IMR-90 (cell line): Measurements from ENCODE around the gene MXRA8. TPM values are rescaled to one million over a fixed set of nuclear protein-coding genes. Genes with fewer than 3 reads are reported as not detected.

Source experiments
- ATAC-seq: fragments of 200-7000 bp; cut with Tn5 transposase; 2 replicates; pipeline ENCODE4 v1.9.1; 2020; ENCODE audit warnings: low read depth, mild to moderate bottlenecking, moderate library complexity
- BruUV-seq: library from RNA; stranded (reverse); fragments of 400-500 nt; replicated peaks from 2 replicates; lab custom pipeline; 2021; lab: Mats Ljungman, UMichigan
- CTCF ChIA-PET: fragments of 300-600 bp; formaldehyde crosslinking; extraction: SDS; loops from one replicate; lab custom pipeline; 2021; ENCODE audit warnings: antibody characterized with exemption; lab: Yijun Ruan, JAX
- POLR2A ChIA-PET: fragments of 300-600 bp; sonication (Branson Sonifier 250); formaldehyde crosslinking; loops from one replicate; lab custom pipeline; 2022; ENCODE audit warnings: antibody characterized with exemption; ENCODE audit not compliant: unreplicated experiment; lab: Charles Lee
- DNase-seq: peaks from one replicate; pipeline ENCODE4 v3.0.0; 2013
- H2AFZ ChIP-seq: replicated peaks from 2 replicates; pipeline ENCODE3; 2013; ENCODE audit warnings: low read length, mild to moderate bottlenecking; ENCODE audit not compliant: poor library complexity
- H2AK5ac ChIP-seq: 2 replicates; pipeline ENCODE4 v1.6.1; 2013; ENCODE audit warnings: low read depth, low read length, inconsistent platforms
- H2AK9ac ChIP-seq: replicated peaks from 2 replicates; pipeline ENCODE3; 2013; ENCODE audit warnings: mild to moderate bottlenecking, low read depth, low read length, moderate library complexity; ENCODE audit not compliant: poor library complexity
- H2BK120ac ChIP-seq: 2 replicates; pipeline ENCODE4 v1.6.1; 2013; ENCODE audit warnings: low read depth, low read length, inconsistent platforms
- H2BK15ac ChIP-seq: 3 replicates; pipeline ENCODE4 v1.6.1; 2013; ENCODE audit warnings: low read depth, low read length, inconsistent platforms
- H2BK20ac ChIP-seq: 2 replicates; pipeline ENCODE4 v1.6.1; 2013; ENCODE audit warnings: low read depth, mild to moderate bottlenecking, inconsistent platforms, low read length, moderate library complexity
- H2BK5ac ChIP-seq: 2 replicates; pipeline ENCODE4 v1.6.1; 2013; ENCODE audit warnings: mild to moderate bottlenecking, low read depth, low read length, inconsistent platforms; ENCODE audit not compliant: poor library complexity, severe bottlenecking
- H3K14ac ChIP-seq: replicated peaks from 2 replicates; pipeline ENCODE4 v1.6.1; 2013; ENCODE audit warnings: low read depth, low read length, inconsistent platforms
- H3K18ac ChIP-seq: 2 replicates; pipeline ENCODE4 v1.6.1; 2013; ENCODE audit warnings: low read depth, low read length, control low read depth
- H3K23ac ChIP-seq: 2 replicates; pipeline ENCODE4 v1.6.1; 2013; ENCODE audit warnings: low read depth, low read length, inconsistent platforms
- H3K27ac ChIP-seq: 2 replicates; pipeline ENCODE4 v1.5.1; 2013; ENCODE audit warnings: mild to moderate bottlenecking, control low read depth, low read length; ENCODE audit not compliant: insufficient read depth
- H3K27me3 ChIP-seq: 2 replicates; pipeline ENCODE4 v1.6.1; 2013; ENCODE audit warnings: low read length; ENCODE audit not compliant: control insufficient read depth, insufficient read depth
- H3K36me3 ChIP-seq: 2 replicates; pipeline ENCODE4 v1.6.1; 2013; ENCODE audit warnings: low read length, mixed read lengths; ENCODE audit not compliant: control insufficient read depth, insufficient read depth
- H3K4ac ChIP-seq: 2 replicates; pipeline ENCODE4 v1.6.1; 2013; ENCODE audit warnings: low read depth, low read length, inconsistent platforms
- H3K4me1 ChIP-seq: 2 replicates; pipeline ENCODE4 v1.6.1; 2013; ENCODE audit warnings: low read length, mixed read lengths; ENCODE audit not compliant: control insufficient read depth, insufficient read depth
- H3K4me2 ChIP-seq: 2 replicates; pipeline ENCODE4 v1.6.1; 2013; ENCODE audit warnings: low read depth, mild to moderate bottlenecking, control low read depth, low read length, moderate library complexity
- H3K4me3 ChIP-seq: 2 replicates; pipeline ENCODE4 v1.5.1; 2013; ENCODE audit warnings: low read depth, mild to moderate bottlenecking, control low read depth, low read length, moderate library complexity; ENCODE audit not compliant: insufficient read depth
- H3K56ac ChIP-seq: 2 replicates; pipeline ENCODE4 v1.6.1; 2013; ENCODE audit warnings: low read length, inconsistent platforms; ENCODE audit not compliant: insufficient read depth; ENCODE audit errors: extremely low read depth
- H3K79me1 ChIP-seq, 2 experiments: 2 replicates each; pipeline ENCODE4 v1.6.1; 2013; ENCODE audit warnings: low read length in 2 of 2, inconsistent platforms in 1 of 2, low read depth in 1 of 2
- H3K9ac ChIP-seq: 2 replicates; pipeline ENCODE4 v1.6.1; 2013; ENCODE audit warnings: low read depth, low read length, control low read depth
- H3K9me1 ChIP-seq: 2 replicates; pipeline ENCODE4 v1.6.1; 2013; ENCODE audit warnings: low read length, inconsistent platforms; ENCODE audit not compliant: insufficient read depth
- H3K9me3 ChIP-seq: 2 replicates; pipeline ENCODE4 v1.6.1; 2013; ENCODE audit warnings: low read length; ENCODE audit not compliant: control insufficient read depth, insufficient read depth
- H4K20me1 ChIP-seq: 2 replicates; pipeline ENCODE4 v1.6.1; 2013; ENCODE audit warnings: low read length, inconsistent platforms; ENCODE audit not compliant: insufficient read depth
- H4K5ac ChIP-seq: 2 replicates; pipeline ENCODE4 v1.6.1; 2013; ENCODE audit warnings: mild to moderate bottlenecking, low read depth, low read length, control low read depth
- H4K8ac ChIP-seq, 2 experiments: 2 replicates each; pipeline ENCODE4 v1.6.1; 2013; ENCODE audit warnings: low read depth in 2 of 2, low read length in 2 of 2, control low read depth in 1 of 2, inconsistent platforms in 1 of 2
- H4K91ac ChIP-seq: 2 replicates; pipeline ENCODE4 v1.6.1; 2013; ENCODE audit warnings: low read depth, low read length, inconsistent platforms; ENCODE audit not compliant: insufficient read depth
- ELK1 ChIP-seq: fragments of 150-350 bp; IDR thresholded peaks from 2 replicates; pipeline ENCODE4 v1.6.1; 2016; ENCODE audit warnings: low read depth, mild to moderate bottlenecking, low read length, moderate library complexity, borderline replicate concordance
- FOS ChIP-seq: fragments of 150-350 bp; IDR thresholded peaks from 2 replicates; pipeline ENCODE4 v1.6.1; 2016; ENCODE audit warnings: low read depth, low read length
- MAFK ChIP-seq: IDR thresholded peaks from 2 replicates; pipeline ENCODE4 v1.6.1; 2012; ENCODE audit warnings: low read depth, low read length, improper control_type of control experiment
- MXI1 ChIP-seq: IDR thresholded peaks from 2 replicates; pipeline ENCODE4 v1.6.1; 2012; ENCODE audit warnings: low read depth, mild to moderate bottlenecking, low read length, moderate library complexity, borderline replicate concordance
- POLR2A ChIP-seq: IDR thresholded peaks from 2 replicates; pipeline ENCODE4 v1.6.1; 2012; ENCODE audit warnings: mild to moderate bottlenecking, low read depth, low read length
- RAD21 ChIP-seq: IDR thresholded peaks from 2 replicates; pipeline ENCODE4 v1.6.1; 2012; ENCODE audit warnings: low read length, improper control_type of control experiment
- SMC3 ChIP-seq: fragments of 150-350 bp; IDR thresholded peaks from 2 replicates; pipeline ENCODE4 v1.6.1; 2016; ENCODE audit warnings: low read depth, mild to moderate bottlenecking, antibody characterized with exemption, low read length, moderate library complexity
- WGBS, 2 experiments: methylation state at CpG; one replicate each; pipeline versions ENCODE4 v1.1.5 to v1.1.7; 2013; ENCODE audit warnings: missing lambda C conversion rate in 2 of 2; ENCODE audit not compliant: insufficient read length in 1 of 2; ENCODE audit errors: extremely low coverage in 2 of 2; 5-methylcytosine and 5-hydroxymethylcytosine counted together
- dilution Hi-C: fragments of 300-500 bp; cut with HindIII; formaldehyde crosslinking; loops from one replicate; pipeline ENCODE4 v1.14.3; 2018; ENCODE audit warnings: low sequenced_read_pairs; ENCODE audit not compliant: unreplicated experiment
- in situ Hi-C: fragments of 300-500 bp; cut with MboI; formaldehyde crosslinking; loops from 3 replicates; pipeline ENCODE4 v1.14.3; 2019; ENCODE audit warnings: low sequenced_read_pairs, inconsistent platforms, mixed read lengths
- intact Hi-C: fragments of 100-400 bp; cut with micrococcal nuclease; formaldehyde crosslinking; loops from 2 replicates; pipeline ENCODE4 v1.10.0; 2022
- polyA plus RNA-seq, 3 experiments: library from polyadenylated mRNA; depleted of rRNA; stranded (reverse); fragments of >200 nt; gene quantifications; 2 replicates each; pipeline ENCODE4 v1.2.3, GENCODE V29; 2012; ENCODE audit warnings: low replicate concordance in 1 of 3
- total RNA-seq: library from RNA; depleted of rRNA; stranded (reverse); fragments of >200 nt; gene quantifications from 2 replicates; pipeline ENCODE4 v1.2.3, GENCODE V29; 2012

Gene MXRA8
- total and polyA plus RNA-seq, 2 of the 4 experiments (the other 2 are of a cell fraction), result 92.5 to 469 TPM

- POLR2A ChIA-PET, result no interaction called here
- no peaks in the 10 kb centered on the region for H3K9me3 ChIP-seq
These were observed 29.0 kb upstream of the MXRA8 start for GRCh38 chr1:1387098-1388077.

More at GRCh38 chr1:1387098-1388077, 29.0 kb upstream of the MXRA8 start:
- no peak overlapping the region for H2BK15ac ChIP-seq
- TF ChIP-seq POLR2A (no peak), SMC3 (no peak), ELK1 (no peak), MAFK (no peak), RAD21 (no peak), MXI1 (no peak), FOS (no peak)
- no peak overlapping the region for H4K5ac ChIP-seq
- H4K20me1 ChIP-seq, result peaks cover 9% of the 10 kb centered on the region; the same call in 1 of the 2 replicates
- H2AK5ac ChIP-seq, result no peak overlapping the region
- H3K9ac ChIP-seq, result no peak overlapping the region
- WGBS, 2 experiments, result 97% methylated on average over 32 of the region's 50 CpGs; no CpG with 5 or more reads in 1 of the 2 experiments
- H3K18ac ChIP-seq, result no peak overlapping the region
- ATAC-seq (no peak), DNase-seq (no peak)
- no peak overlapping the region for H2AK9ac ChIP-seq
- H2AFZ ChIP-seq, result no peak overlapping the region
- no peak overlapping the region for H3K4ac ChIP-seq
- no peaks in the 10 kb centered on the region for H3K27me3 ChIP-seq
- dilution Hi-C loops (no loop called here), in situ Hi-C loops (no loop called here), intact Hi-C loops (no loop called here)
- no peak overlapping the region for H4K91ac ChIP-seq
- CTCF ChIA-PET, result no interaction called here
- peaks cover 16 to 38% of the 10 kb centered on the region in 2 experiments for H3K79me1 ChIP-seq
- no peak overlapping the region for H2BK20ac ChIP-seq
- H2BK5ac ChIP-seq, result no peak overlapping the region
- H3K27ac ChIP-seq, result no peak overlapping the region
- peaks cover 62% of the 10 kb centered on the region for H3K36me3 ChIP-seq
- no peak overlapping the region for H3K4me2 ChIP-seq
- no peak overlapping the region for H3K4me3 ChIP-seq
- no peak overlapping the region for H4K8ac ChIP-seq
- H3K4me1 ChIP-seq, result no peaks in the 10 kb centered on the region
- no peak overlapping the region for H3K23ac ChIP-seq
- no peak overlapping the region for H3K14ac ChIP-seq
- H3K9me1 ChIP-seq, result no peaks in the 10 kb centered on the region; the same call in 1 of the 2 replicates
- H2BK120ac ChIP-seq, result no peak overlapping the region
- H3K56ac ChIP-seq, result no peak overlapping the region
- BruUV-seq, result no TSS peak
